Skeletal muscle tissue (tissue), 4 donors: ENCODE measurements around the gene GTF3C5. TPM values are rescaled to one million over a fixed set of nuclear protein-coding genes. Genes with fewer than 3 reads are reported as not detected.
"Not testable (repeated sequence)": the region's sequence is repeated elsewhere in the genome, so short reads cannot be mapped to it uniquely, and the experiment has no call there.

ENCODE experiments used
- H3K27ac ChIP-seq: one replicate; pipeline ENCODE4 v1.7.0; 2013; ENCODE audit warnings: mild to moderate bottlenecking, low read depth, low read length, inconsistent platforms
- H3K27me3 ChIP-seq, 3 donors: one replicate each; pipeline ENCODE4 v1.7.0; 2013; ENCODE audit warnings: low read length in 3 of 3; ENCODE audit not compliant: control insufficient read depth in 3 of 3, insufficient read depth in 3 of 3
- H3K36me3 ChIP-seq, 3 donors: one replicate each; pipeline ENCODE4 v1.7.0; 2013; ENCODE audit warnings: low read length in 3 of 3; ENCODE audit not compliant: control insufficient read depth in 3 of 3, insufficient read depth in 3 of 3
- H3K4me1 ChIP-seq, 3 donors: one replicate each; pipeline ENCODE4 v1.7.0; 2013; ENCODE audit warnings: low read length in 3 of 3, mild to moderate bottlenecking in 3 of 3; ENCODE audit not compliant: control insufficient read depth in 3 of 3, insufficient read depth in 3 of 3
- H3K4me3 ChIP-seq, 3 donors: one replicate each; pipeline ENCODE4 v1.7.0; 2013; ENCODE audit warnings: low read length in 3 of 3
- H3K9ac ChIP-seq, 3 donors: one replicate each; pipeline ENCODE4 v1.7.0; 2013; ENCODE audit warnings: low read length in 3 of 3, mild to moderate bottlenecking in 3 of 3, moderate library complexity in 2 of 3, low read depth in 1 of 3
- H3K9me3 ChIP-seq, 3 donors: one replicate each; pipeline ENCODE4 v1.7.0; 2013; ENCODE audit warnings: low read length in 3 of 3; ENCODE audit not compliant: control insufficient read depth in 3 of 3
- total RNA-seq: library from RNA; depleted of rRNA; stranded (reverse); fragments of >200 nt; gene quantifications from one replicate; pipeline ENCODE4 v1.2.3, GENCODE V29; 2014
- donor health status: Osteomylitis.

GTF3C5 gene
- total RNA-seq, 1 donor from 2014 or later, result 28.2 TPM

- Histone ChIP-seq H3K4me1 (peaks cover 13 to 23% (median 22%) of the 10 kb centered on the region in 3 donors), H3K27ac (no peak overlapping the region), H3K9me3 (no peaks in the 10 kb centered on the region), H3K9ac (no peak overlapping the region), H3K4me3 (no peak overlapping the region), H3K36me3 (peaks cover 24 to 38% (median 38%) of the 10 kb centered on the region in 3 donors), H3K27me3 (no peaks in the 10 kb centered on the region)
These were observed 27.3 kb downstream of the GTF3C5 start for GRCh38 chr9:133058071-133058470.

DNA sequence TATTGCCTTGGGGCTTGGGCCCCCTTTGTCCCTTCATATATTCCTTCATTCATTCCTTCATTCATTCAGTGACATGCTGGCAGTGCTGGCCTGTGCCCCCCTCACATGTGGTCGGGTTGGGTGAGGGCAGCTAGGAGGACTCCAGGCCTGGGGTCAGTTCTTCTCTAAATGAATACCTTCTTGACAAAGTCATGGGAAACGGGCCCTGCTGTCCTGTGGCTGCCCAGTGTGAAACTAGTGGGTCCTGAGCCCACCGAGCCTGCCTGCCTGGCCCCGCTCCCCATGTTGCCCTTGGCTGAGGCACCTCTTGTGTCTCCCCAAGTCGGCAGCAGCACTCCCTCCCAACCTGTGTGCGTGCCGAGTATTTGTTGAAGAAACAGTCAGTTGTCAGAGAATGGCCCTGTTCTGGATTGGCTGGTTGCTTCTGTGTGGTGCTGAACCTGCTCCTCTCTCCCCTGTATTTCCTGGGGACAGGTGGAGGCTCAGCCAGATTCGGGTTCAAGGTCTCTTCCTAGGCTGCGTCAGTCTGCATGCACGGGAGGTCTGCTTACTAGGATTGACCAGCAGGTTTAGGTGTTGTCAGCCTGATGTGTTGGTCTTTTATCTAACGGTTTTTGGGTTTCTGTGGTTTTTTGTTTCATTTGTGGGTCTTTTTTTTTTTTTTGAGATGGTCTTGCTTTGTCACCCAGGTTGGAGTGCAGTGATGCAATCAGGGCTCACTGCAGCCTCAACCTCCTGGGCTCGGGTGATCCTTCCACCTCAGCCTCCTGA is 27.9 kb downstream of the GTF3C5 start:
- Histone ChIP-seq H3K4me1 (peaks cover 13 to 23% (median 22%) of the 10 kb centered on the region in 3 donors), H3K4me3 (no peak overlapping the region), H3K27me3 (no peaks in the 10 kb centered on the region), H3K9ac (no peak overlapping the region), H3K27ac (no peak overlapping the region), H3K9me3 (no peaks in the 10 kb centered on the region), H3K36me3 (peaks cover 24 to 34% (median 34%) of the 10 kb centered on the region in 3 donors)

GRCh38 chr9:133059623-133060022 is 28.8 kb downstream of the GTF3C5 start:
- Histone ChIP-seq H3K36me3 (peaks cover 22 to 29% (median 25%) of the 10 kb centered on the region in 3 donors), H3K4me1 (peaks cover 10 to 16% (median 15%) of the 10 kb centered on the region in 3 donors), H3K4me3 (no peak overlapping the region), H3K27me3 (no peaks in the 10 kb centered on the region), H3K9me3 (no peaks in the 10 kb centered on the region), H3K9ac (no peak overlapping the region), H3K27ac (no peak overlapping the region)

DNA sequence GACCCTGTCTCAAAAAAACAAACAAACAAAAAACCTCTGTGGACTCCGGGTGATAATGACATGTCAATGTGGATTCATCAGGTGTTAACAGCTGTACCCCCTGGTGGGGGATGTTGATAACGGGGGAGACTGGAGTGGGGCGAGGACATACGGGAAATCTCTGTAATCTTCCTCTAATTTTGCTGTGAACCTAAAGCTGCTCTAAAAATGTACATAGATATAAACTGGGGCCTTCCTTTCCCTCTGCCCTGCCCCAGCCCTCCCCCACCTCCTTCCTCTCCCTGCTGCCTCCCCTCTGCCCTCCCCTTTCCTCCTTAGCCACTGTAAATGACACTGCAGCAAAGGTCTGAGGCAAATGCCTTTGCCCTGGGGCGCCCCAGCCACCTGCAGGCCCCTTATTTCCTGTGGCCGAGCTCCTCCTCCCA is 29.6 kb downstream of the GTF3C5 start:
- H3K4me1 ChIP-seq, result peaks cover 4 to 8% (median 7%) of the 10 kb centered on the region in 3 donors
- H3K27me3 ChIP-seq, result no peaks in the 10 kb centered on the region
- no peak overlapping the region for H3K4me3 ChIP-seq
- no peaks in the 10 kb centered on the region for H3K9me3 ChIP-seq
- no peak overlapping the region for H3K27ac ChIP-seq
- H3K36me3 ChIP-seq, result peaks cover 22 to 24% (median 24%) of the 10 kb centered on the region in 3 donors
- no peak overlapping the region for H3K9ac ChIP-seq

GRCh38 chr9:133061019-133061763 is 30.4 kb downstream of the GTF3C5 start:
- H3K9ac ChIP-seq, H3K4me1 ChIP-seq, H3K9me3 ChIP-seq, H3K27ac ChIP-seq, H3K4me3 ChIP-seq, H3K27me3 ChIP-seq: not testable (repeated sequence)
- H3K36me3 ChIP-seq, result peaks cover 14 to 20% (median 18%) of the 10 kb centered on the region in 3 donors

DNA sequence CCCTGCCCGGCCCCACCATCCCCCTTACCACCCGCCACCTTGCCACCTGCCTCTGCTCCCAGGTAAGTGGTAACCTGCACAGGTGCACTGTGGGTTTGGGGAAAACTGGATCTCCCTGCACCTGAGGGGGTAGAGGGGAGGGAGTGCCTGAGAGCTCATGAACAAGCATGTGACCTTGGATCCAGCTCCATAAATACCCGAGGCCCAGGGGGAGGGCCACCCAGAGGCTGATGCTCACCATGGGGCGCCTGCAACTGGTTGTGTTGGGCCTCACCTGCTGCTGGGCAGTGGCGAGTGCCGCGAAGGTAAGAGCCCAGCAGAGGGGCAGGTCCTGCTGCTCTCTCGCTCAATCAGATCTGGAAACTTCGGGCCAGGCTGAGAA is 31.0 kb downstream of the GTF3C5 start, which contains the start of gene CEL:
Gene CEL (plus strand): TSS at position 218 of the 382 bp plus-strand sequence. CDS start 22 bp downstream, at position 240.
- H3K27ac ChIP-seq, H3K4me1 ChIP-seq, H3K4me3 ChIP-seq, H3K27me3 ChIP-seq, H3K9me3 ChIP-seq, H3K9ac ChIP-seq: not testable (repeated sequence)
- H3K36me3 ChIP-seq, result peaks cover 9 to 15% (median 14%) of the 10 kb centered on the region in 3 donors

GRCh38 chr9:133062569-133062968 is 31.8 kb downstream of the GTF3C5 start:
- H3K27ac ChIP-seq, H3K9me3 ChIP-seq, H3K27me3 ChIP-seq, H3K9ac ChIP-seq, H3K4me1 ChIP-seq, H3K36me3 ChIP-seq, H3K4me3 ChIP-seq: not testable (repeated sequence)

GRCh38 chr9:133063159-133063499 is 32.3 kb downstream of the GTF3C5 start:
- H3K27ac ChIP-seq, result no peak overlapping the region
- no peak overlapping the region for H3K9ac ChIP-seq
- peaks cover 1 to 6% (median 5%) of the 10 kb centered on the region in 3 donors for H3K36me3 ChIP-seq
- H3K4me1 ChIP-seq, result no peaks in the 10 kb centered on the region
- no peaks in the 10 kb centered on the region for H3K27me3 ChIP-seq
- H3K4me3 ChIP-seq, result no peak overlapping the region
- no peaks in the 10 kb centered on the region for H3K9me3 ChIP-seq

- Histone ChIP-seq H3K9ac (no peak overlapping the region), H3K4me3 (no peak overlapping the region), H3K27me3 (no peaks in the 10 kb centered on the region), H3K9me3 (no peaks in the 10 kb centered on the region), H3K36me3 (peaks cover 0 to 4% (median 3%) of the 10 kb centered on the region in 3 donors), H3K27ac (no peak overlapping the region), H3K4me1 (no peaks in the 10 kb centered on the region)
These were observed 32.9 kb downstream of the GTF3C5 start for GRCh38 chr9:133063500-133064231.
